B cell (primary cell): ENCODE data around the gene TMEM106C. TPM values are rescaled to one million over a fixed set of nuclear protein-coding genes. Genes with fewer than 3 reads are reported as not detected.

ENCODE experiments used
- ATAC-seq: fragments of 200-7000 bp; cut with Tn5 transposase; one replicate; pipeline ENCODE4 v1.10.0; 2021; ENCODE audit warnings: low read depth, mild to moderate bottlenecking, moderate number of reproducible peaks, moderate library complexity
- CTCF ChIA-PET: fragments of 350-600 bp; sonication (Branson Sonifier 250); formaldehyde crosslinking; loops from one replicate; lab custom pipeline; 2021; ENCODE audit warnings: antibody characterized with exemption, inconsistent platforms; lab: Charles Lee
- POLR2A ChIA-PET: fragments of 350-600 bp; sonication (Branson Sonifier 250); formaldehyde crosslinking; loops from one replicate; lab custom pipeline; 2021; ENCODE audit warnings: antibody characterized with exemption; lab: Charles Lee
- DNase-seq: peaks from one replicate; pipeline ENCODE4 v3.0.0; 2013
- H2AFZ ChIP-seq: 2 replicates; pipeline ENCODE4 v1.6.1; 2012; ENCODE audit warnings: mild to moderate bottlenecking, low read depth, low read length; ENCODE audit not compliant: insufficient read depth, poor library complexity, severe bottlenecking
- H3K27ac ChIP-seq, 2 donors: 1 replicate in 1 of 2; 2 replicates in 1 of 2; pipeline ENCODE4 v1.5.1; 2012 to 2013; ENCODE audit warnings: low read length in 2 of 2, mild to moderate bottlenecking in 2 of 2, moderate library complexity in 1 of 2
- H3K27me3 ChIP-seq, 4 experiments: fragments of 200-600 bp in 1 of 4; sonication (generic) in 1 of 4; replicated peaks in 1 of 4; 1 replicate in 2 of 4; 2 replicates in 2 of 4; pipeline versions ENCODE4 v1.6.1 to v1.7.0; 2013 to 2016; ENCODE audit warnings: low read length in 3 of 4, mild to moderate bottlenecking in 2 of 4, mixed read lengths in 1 of 4, moderate library complexity in 1 of 4; ENCODE audit not compliant: insufficient read depth in 4 of 4, control insufficient read depth in 3 of 4; ENCODE audit errors: control extremely low read depth in 1 of 4
- H3K36me3 ChIP-seq, 2 experiments: replicated peaks in 1 of 2; 1 replicate in 1 of 2; 2 replicates in 1 of 2; pipeline versions ENCODE4 v1.6.1 to v1.7.1; 2013; ENCODE audit warnings: low read length in 1 of 2; ENCODE audit not compliant: insufficient read depth in 2 of 2, control insufficient read depth in 1 of 2; ENCODE audit errors: control extremely low read depth in 1 of 2, extremely low read depth in 1 of 2
- H3K4me1 ChIP-seq, 2 donors: fragments of 200-600 bp in 1 of 2; sonication (generic) in 1 of 2; 1 replicate in 1 of 2; 2 replicates in 1 of 2; pipeline versions ENCODE4 v1.5.1 to v1.6.1; 2013 to 2017; ENCODE audit warnings: low read length in 2 of 2; ENCODE audit not compliant: control insufficient read depth in 2 of 2, insufficient read depth in 2 of 2
- H3K4me2 ChIP-seq: replicated peaks from 2 replicates; pipeline ENCODE3; 2012; ENCODE audit warnings: mild to moderate bottlenecking, low read depth, low read length; ENCODE audit not compliant: poor library complexity, severe bottlenecking
- H3K4me3 ChIP-seq, 5 experiments: fragments of 200-600 bp in 1 of 5; sonication (generic) in 1 of 5; 1 replicate in 3 of 5; 2 replicates in 2 of 5; pipeline versions ENCODE4 v1.5.1 to v1.7.0; 2011 to 2016; ENCODE audit warnings: low read length in 4 of 5, mild to moderate bottlenecking in 4 of 5, low read depth in 2 of 5, control low read depth in 1 of 5, moderate library complexity in 1 of 5; ENCODE audit not compliant: insufficient read depth in 1 of 5; ENCODE audit errors: control extremely low read depth in 1 of 5, extremely low read depth in 1 of 5
- H3K79me2 ChIP-seq: fragments of 200-600 bp; sonication (generic); one replicate; pipeline ENCODE4 v1.6.0; 2016; ENCODE audit warnings: low read length; ENCODE audit not compliant: control insufficient read depth, insufficient read depth
- H3K9ac ChIP-seq: fragments of 200-600 bp; sonication (generic); 2 replicates; pipeline ENCODE4 v1.6.1; 2017; ENCODE audit warnings: mild to moderate bottlenecking, low read length, moderate library complexity
- H3K9me3 ChIP-seq, 3 donors: one replicate each; pipeline versions ENCODE4 v1.6.1 to v1.7.1; 2013; ENCODE audit warnings: low read length in 2 of 3; ENCODE audit not compliant: control insufficient read depth in 2 of 3, insufficient read depth in 1 of 3; ENCODE audit errors: control extremely low read depth in 1 of 3
- H4K20me1 ChIP-seq: 2 replicates; pipeline ENCODE4 v1.6.0; 2012; ENCODE audit warnings: mild to moderate bottlenecking, low read length; ENCODE audit not compliant: insufficient read depth, control insufficient read depth, poor library complexity, severe bottlenecking
- H3K27ac Mint-ChIP-seq: one replicate; pipeline ENCODE4 v1.8.0; 2021; ENCODE audit warnings: mixed read lengths
- H3K27me3 Mint-ChIP-seq: one replicate; pipeline ENCODE4 v1.8.0; 2021; ENCODE audit warnings: mixed read lengths
- H3K4me1 Mint-ChIP-seq: one replicate; pipeline ENCODE4 v1.8.0; 2021; ENCODE audit warnings: mixed read lengths
- H3K4me3 Mint-ChIP-seq: one replicate; pipeline ENCODE4 v1.8.0; 2021; ENCODE audit warnings: mixed read lengths
- H3K9me3 Mint-ChIP-seq: one replicate; pipeline ENCODE4 v1.8.0; 2022; ENCODE audit warnings: mixed read lengths; ENCODE audit not compliant: insufficient read depth
- CTCF ChIP-seq: fragments of 200-600 bp; IDR thresholded peaks from one replicate; pipeline ENCODE4 v1.8.0; 2022; ENCODE audit warnings: antibody characterized with exemption, mild to moderate bottlenecking
- EZH2 ChIP-seq: IDR thresholded peaks from 2 replicates; pipeline ENCODE4 v1.6.1; 2012; ENCODE audit warnings: borderline replicate concordance, low read depth, mild to moderate bottlenecking, moderate library complexity, low read length; ENCODE audit not compliant: insufficient read depth, poor library complexity, severe bottlenecking
- WGBS: methylation state at CpG from one replicate; pipeline ENCODE4 v1.1.5; 2013; ENCODE audit warnings: missing lambda C conversion rate; ENCODE audit not compliant: insufficient coverage; 5-methylcytosine and 5-hydroxymethylcytosine counted together
- intact Hi-C: fragments of 100-400 bp; cut with micrococcal nuclease; formaldehyde crosslinking; loops from one replicate; pipeline ENCODE4 v1.10.0; 2022
- polyA plus RNA-seq: library from polyadenylated mRNA; depleted of rRNA; stranded (reverse); fragments of >200 nt; gene quantifications from 2 replicates; pipeline ENCODE4 v1.2.3, GENCODE V29; 2012
- total RNA-seq, 2 donors: library from RNA; stranded (reverse); fragments of 120-200 nt in 1 of 2; gene quantifications; 1 replicate in 1 of 2; 2 replicates in 1 of 2; pipeline versions ENCODE4 v1.2.3 to v1.2.4, GENCODE V29; 2013 to 2022

TMEM106C gene
- total and polyA plus RNA-seq, 2 donors (not counting 1 experiment from before 2014, with no cell fraction given) = 37.5 to 44.2 TPM

- no peaks in the 10 kb centered on the region for H3K36me3 ChIP-seq
- peaks cover 0 to 3% (median 0%) of the 10 kb centered on the region in 3 donors for H3K9me3 ChIP-seq
- Mint-ChIP-seq H3K4me1 (no peaks in the 10 kb centered on the region), H3K9me3 (no peaks in the 10 kb centered on the region), H3K4me3 (no peak overlapping the region), H3K27ac (no peak overlapping the region), H3K27me3 (peaks cover 5% of the 10 kb centered on the region)
- POLR2A ChIA-PET = interaction anchor here (0.7 kb wide), 1 partner anchor 130 kb away, joined by 6 read pairs; no protein-coding TSS in a partner anchor
- no peaks in the 10 kb centered on the region for H4K20me1 ChIP-seq
- no peak overlapping the region for H3K9ac ChIP-seq
- no peak overlapping the region for H3K27ac ChIP-seq
- no peak overlapping the region for H3K4me3 ChIP-seq
- 91% methylated on average over 11 of the region's 11 CpGs for WGBS
- H2AFZ ChIP-seq = no peak overlapping the region
- TF ChIP-seq EZH2 = no peak
- no peak for TF ChIP-seq CTCF
- DNase-seq = no peak
- intact Hi-C loops = no loop called here
- H3K79me2 ChIP-seq = no peaks in the 10 kb centered on the region
- no peak overlapping the region for H3K4me2 ChIP-seq
- no peak for ATAC-seq
- CTCF ChIA-PET = no interaction called here
- H3K27me3 ChIP-seq = peaks cover 0 to 7% (median 3%) of the 10 kb centered on the region in 4 experiments
- no peaks in the 10 kb centered on the region for H3K4me1 ChIP-seq
These were observed 16.3 kb downstream of the TMEM106C start for GRCh38 chr12:47979686-47980085.

GRCh38 chr12:47980197-47980596 is 16.8 kb downstream of the TMEM106C start:
- 92% methylated on average over 6 of the region's 7 CpGs for WGBS
- H3K9ac ChIP-seq = no peak overlapping the region
- no peak overlapping the region for H3K27ac ChIP-seq
- H3K27me3 ChIP-seq = peaks cover 0 to 7% (median 3%) of the 10 kb centered on the region in 4 experiments
- H3K4me1 ChIP-seq = no peaks in the 10 kb centered on the region
- no peaks in the 10 kb centered on the region for H4K20me1 ChIP-seq
- no peak for DNase-seq
- H3K36me3 ChIP-seq = no peaks in the 10 kb centered on the region
- no peak overlapping the region for H3K4me3 ChIP-seq
- H3K27me3 Mint-ChIP-seq = peaks cover 7% of the 10 kb centered on the region
- H2AFZ ChIP-seq = no peak overlapping the region
- no peak overlapping the region for H3K4me2 ChIP-seq
- ChIA-PET POLR2A (no interaction called here), CTCF (interaction anchor here (0.5 kb wide), 1 partner anchor 63 kb away, joined by 3 read pairs; no protein-coding TSS in a partner anchor)
- H3K4me1 Mint-ChIP-seq = no peaks in the 10 kb centered on the region
- TF ChIP-seq CTCF (no peak), EZH2 (no peak)
- no peak for ATAC-seq
- no peak overlapping the region for H3K27ac Mint-ChIP-seq
- H3K9me3 Mint-ChIP-seq = no peaks in the 10 kb centered on the region
- no peaks in the 10 kb centered on the region for H3K79me2 ChIP-seq
- intact Hi-C loops = no loop called here
- H3K4me3 Mint-ChIP-seq = no peak overlapping the region
- peaks cover 0 to 3% (median 0%) of the 10 kb centered on the region in 3 donors for H3K9me3 ChIP-seq
